PC-3 (cell line): Measurements from ENCODE around the gene ZBTB24. TPM values are rescaled to one million over a fixed set of nuclear protein-coding genes. Genes with fewer than 3 reads are reported as not detected.

Source experiments
- ATAC-seq: fragments of 200-7000 bp; cut with Tn5 transposase; 2 replicates; pipeline ENCODE4 v1.9.1; 2020; ENCODE audit warnings: mild to moderate bottlenecking, moderate library complexity
- BruUV-seq: library from RNA; stranded (reverse); fragments of 400-500 nt; replicated peaks from 2 replicates; lab custom pipeline; 2021; lab: Mats Ljungman, UMichigan
- CTCF ChIA-PET: fragments of 300-600 bp; sonication (Branson Sonifier 250); formaldehyde crosslinking; loops from one replicate; lab custom pipeline; 2022; ENCODE audit warnings: antibody characterized with exemption; lab: Charles Lee
- POLR2A ChIA-PET: fragments of 300-600 bp; sonication (Branson Sonifier 250); formaldehyde crosslinking; loops from one replicate; lab custom pipeline; 2022; ENCODE audit warnings: antibody characterized with exemption; ENCODE audit not compliant: unreplicated experiment; lab: Charles Lee
- DNase-seq: peaks from one replicate; pipeline ENCODE4 v3.0.0-alpha.2; 2015
- H2AFZ ChIP-seq: fragments of 300-600 bp; sonication (generic); 2 replicates; pipeline ENCODE4 v1.6.0; 2016; ENCODE audit warnings: antibody characterized with exemption, low read length
- H3F3A ChIP-seq: fragments of 300-600 bp; sonication (generic); one replicate; pipeline ENCODE4 v1.6.0; 2017; ENCODE audit warnings: antibody characterized with exemption, low read length, control low read depth, mild to moderate bottlenecking; ENCODE audit not compliant: unreplicated experiment
- H3K27ac ChIP-seq: fragments of 300-600 bp; sonication (generic); 2 replicates; pipeline ENCODE4 v1.5.1; 2016; ENCODE audit warnings: mild to moderate bottlenecking, low read length
- H3K27me3 ChIP-seq: fragments of 300-600 bp; sonication (generic); 2 replicates; pipeline ENCODE4 v1.6.1; 2016; ENCODE audit warnings: low read length, mixed read lengths
- H3K36me3 ChIP-seq: fragments of 300-600 bp; sonication (generic); 2 replicates; pipeline ENCODE4 v1.6.1; 2016; ENCODE audit warnings: low read depth, mixed run types, low read length, mixed read lengths
- H3K4me1 ChIP-seq: fragments of 300-600 bp; sonication (generic); 2 replicates; pipeline ENCODE4 v1.5.1; 2016; ENCODE audit warnings: low read length; ENCODE audit not compliant: insufficient read depth
- H3K4me2 ChIP-seq: fragments of 300-600 bp; sonication (generic); 2 replicates; pipeline ENCODE4 v1.6.0; 2016; ENCODE audit warnings: low read length
- H3K4me3 ChIP-seq: fragments of 300-600 bp; sonication (generic); 2 replicates; pipeline ENCODE4 v1.5.1; 2016; ENCODE audit warnings: mild to moderate bottlenecking, low read length, mixed read lengths
- H3K79me2 ChIP-seq: fragments of 300-600 bp; sonication (generic); 2 replicates; pipeline ENCODE4 v1.6.1; 2017; ENCODE audit warnings: low read length, mixed read lengths
- H3K9ac ChIP-seq: fragments of 300-600 bp; sonication (generic); 2 replicates; pipeline ENCODE4 v1.6.0; 2016; ENCODE audit warnings: mild to moderate bottlenecking, low read length
- H3K9me2 ChIP-seq: fragments of 300-600 bp; sonication (generic); replicated peaks from 2 replicates; pipeline ENCODE4 v1.6.1; 2016; ENCODE audit warnings: mixed run types, low read length, mixed read lengths
- H3K9me3 ChIP-seq: fragments of 300-600 bp; sonication (generic); 2 replicates; pipeline ENCODE4 v1.6.1; 2016; ENCODE audit warnings: low read length, mixed read lengths
- H4K20me1 ChIP-seq: fragments of 300-600 bp; sonication (generic); 2 replicates; pipeline ENCODE4 v1.6.1; 2016; ENCODE audit warnings: low read length, mixed read lengths
- EZH2 ChIP-seq: fragments of 300-600 bp; sonication (generic); IDR thresholded peaks from one replicate; pipeline ENCODE4 v1.6.1; 2017; ENCODE audit warnings: antibody characterized with exemption, mild to moderate bottlenecking, low read length; ENCODE audit not compliant: unreplicated experiment
- EZH2phosphoT487 ChIP-seq: fragments of 300-600 bp; sonication (generic); IDR thresholded peaks from 2 replicates; pipeline ENCODE4 v1.6.1; 2018; ENCODE audit warnings: mild to moderate bottlenecking, antibody characterized with exemption, low read length, borderline replicate concordance
- intact Hi-C: fragments of 100-400 bp; cut with micrococcal nuclease; formaldehyde crosslinking; loops from 2 replicates; pipeline ENCODE4 v1.9.0; 2023
- total RNA-seq: library from RNA; depleted of rRNA; stranded (reverse); fragments of >200 nt; gene quantifications from 2 replicates; pipeline ENCODE4 v1.2.3, GENCODE V29; 2014
- TF ChIP-seq, protein P1 (sequence below): fragments of 300-600 bp; sonication (generic); conservative IDR thresholded peaks from 2 replicates; pipeline ENCODE4 v1.5.1; 2017; ENCODE audit warnings: antibody characterized with exemption, low read depth, mild to moderate bottlenecking, low read length

The ZBTB24 gene
- total RNA-seq, 1 experiment from 2014 or later, result 6.1 TPM

DNA sequence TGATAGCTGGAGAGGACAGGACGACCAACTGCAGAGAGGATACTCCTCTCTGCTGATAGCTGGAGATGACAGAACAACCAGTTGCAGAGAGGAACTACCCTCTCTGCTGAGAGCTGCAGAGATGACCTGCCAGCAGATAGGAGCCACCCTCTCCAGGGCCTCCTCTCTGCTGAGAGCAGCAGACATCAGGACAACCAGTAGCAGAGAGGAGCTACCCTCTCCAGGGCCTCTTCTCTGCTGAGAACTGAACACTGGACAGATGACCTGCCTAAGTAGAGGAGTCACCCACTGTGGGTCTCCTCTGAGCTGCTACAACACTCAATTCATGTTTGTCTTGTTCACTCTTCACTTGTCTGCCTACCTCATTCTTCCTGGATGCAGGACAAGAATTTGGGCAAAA lies 27.3 kb upstream of the ZBTB24 start:
- no peak overlapping the region for H3K4me3 ChIP-seq
- no peaks in the 10 kb centered on the region for H3K36me3 ChIP-seq
- H3K27me3 ChIP-seq, result no peaks in the 10 kb centered on the region
- H3F3A ChIP-seq, result no peaks in the 10 kb centered on the region
- intact Hi-C loops, result no loop called here
- no TSS peak for BruUV-seq
- TF ChIP-seq, protein P1, sequence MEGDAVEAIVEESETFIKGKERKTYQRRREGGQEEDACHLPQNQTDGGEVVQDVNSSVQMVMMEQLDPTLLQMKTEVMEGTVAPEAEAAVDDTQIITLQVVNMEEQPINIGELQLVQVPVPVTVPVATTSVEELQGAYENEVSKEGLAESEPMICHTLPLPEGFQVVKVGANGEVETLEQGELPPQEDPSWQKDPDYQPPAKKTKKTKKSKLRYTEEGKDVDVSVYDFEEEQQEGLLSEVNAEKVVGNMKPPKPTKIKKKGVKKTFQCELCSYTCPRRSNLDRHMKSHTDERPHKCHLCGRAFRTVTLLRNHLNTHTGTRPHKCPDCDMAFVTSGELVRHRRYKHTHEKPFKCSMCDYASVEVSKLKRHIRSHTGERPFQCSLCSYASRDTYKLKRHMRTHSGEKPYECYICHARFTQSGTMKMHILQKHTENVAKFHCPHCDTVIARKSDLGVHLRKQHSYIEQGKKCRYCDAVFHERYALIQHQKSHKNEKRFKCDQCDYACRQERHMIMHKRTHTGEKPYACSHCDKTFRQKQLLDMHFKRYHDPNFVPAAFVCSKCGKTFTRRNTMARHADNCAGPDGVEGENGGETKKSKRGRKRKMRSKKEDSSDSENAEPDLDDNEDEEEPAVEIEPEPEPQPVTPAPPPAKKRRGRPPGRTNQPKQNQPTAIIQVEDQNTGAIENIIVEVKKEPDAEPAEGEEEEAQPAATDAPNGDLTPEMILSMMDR, result no peak
- TF ChIP-seq EZH2phosphoT487, result no peak
- no peak for TF ChIP-seq EZH2
- H4K20me1 ChIP-seq, result no peaks in the 10 kb centered on the region
- no peak for ATAC-seq
- no peak overlapping the region for H2AFZ ChIP-seq
- no peak overlapping the region for H3K9ac ChIP-seq
- peaks cover 13% of the 10 kb centered on the region for H3K4me1 ChIP-seq
- H3K79me2 ChIP-seq, result no peaks in the 10 kb centered on the region
- H3K4me2 ChIP-seq, result no peak overlapping the region
- ChIA-PET POLR2A (no interaction called here), CTCF (no interaction called here)
- H3K27ac ChIP-seq, result no peak overlapping the region
- H3K9me2 ChIP-seq, result no peaks in the 10 kb centered on the region
- no peaks in the 10 kb centered on the region for H3K9me3 ChIP-seq
- no peak for DNase-seq

DNA sequence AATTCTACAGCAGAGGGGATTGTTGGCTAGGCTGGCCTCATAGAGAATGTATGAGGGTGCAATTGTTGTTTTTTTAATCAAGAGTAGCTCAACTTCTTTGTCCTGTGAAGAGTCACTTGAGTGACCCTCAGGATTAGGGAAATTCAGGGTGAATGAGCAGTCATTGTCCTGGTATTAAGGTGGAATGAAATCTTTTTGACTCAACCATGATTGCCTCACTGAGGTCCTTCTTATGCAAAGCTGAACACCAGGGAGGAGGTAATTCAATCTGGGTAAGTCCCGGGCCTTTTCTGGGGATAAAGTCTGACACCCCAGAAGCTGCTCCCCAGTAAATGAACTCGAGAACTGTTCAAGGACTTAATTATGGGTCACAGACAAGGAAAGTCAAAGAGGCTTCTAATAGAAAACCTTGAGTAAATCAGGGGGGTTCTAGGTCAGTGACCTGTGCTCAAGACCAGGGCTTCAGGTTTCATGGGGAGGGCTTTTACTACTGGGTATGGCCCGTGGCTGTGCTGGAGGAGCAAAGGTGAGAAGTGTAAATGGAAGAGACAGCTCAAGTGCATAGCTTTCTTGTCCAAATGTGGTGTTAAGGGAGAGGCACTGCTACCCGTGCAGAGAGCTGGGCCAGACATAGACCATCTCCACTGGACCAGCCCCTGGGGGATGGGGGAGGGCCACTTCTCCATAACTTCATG lies 25.3 kb upstream of the ZBTB24 start:
- intact Hi-C loops, result no loop called here
- Histone ChIP-seq H3K27ac (no peak overlapping the region), H3K79me2 (no peaks in the 10 kb centered on the region), H4K20me1 (no peaks in the 10 kb centered on the region), H3K9me3 (no peaks in the 10 kb centered on the region), H3K4me3 (no peak overlapping the region), H3K9me2 (no peaks in the 10 kb centered on the region), H3F3A (no peaks in the 10 kb centered on the region), H3K4me2 (no peak overlapping the region), H3K4me1 (peaks cover 17% of the 10 kb centered on the region), H3K36me3 (no peaks in the 10 kb centered on the region), H3K27me3 (no peaks in the 10 kb centered on the region), H2AFZ (no peak overlapping the region), H3K9ac (no peak overlapping the region)
- no TSS peak for BruUV-seq
- ATAC-seq (no peak), DNase-seq (no peak)
- TF ChIP-seq, protein P1, result no peak
- TF ChIP-seq EZH2 (no peak), EZH2phosphoT487 (no peak)
- ChIA-PET CTCF (no interaction called here), POLR2A (no interaction called here)

DNA sequence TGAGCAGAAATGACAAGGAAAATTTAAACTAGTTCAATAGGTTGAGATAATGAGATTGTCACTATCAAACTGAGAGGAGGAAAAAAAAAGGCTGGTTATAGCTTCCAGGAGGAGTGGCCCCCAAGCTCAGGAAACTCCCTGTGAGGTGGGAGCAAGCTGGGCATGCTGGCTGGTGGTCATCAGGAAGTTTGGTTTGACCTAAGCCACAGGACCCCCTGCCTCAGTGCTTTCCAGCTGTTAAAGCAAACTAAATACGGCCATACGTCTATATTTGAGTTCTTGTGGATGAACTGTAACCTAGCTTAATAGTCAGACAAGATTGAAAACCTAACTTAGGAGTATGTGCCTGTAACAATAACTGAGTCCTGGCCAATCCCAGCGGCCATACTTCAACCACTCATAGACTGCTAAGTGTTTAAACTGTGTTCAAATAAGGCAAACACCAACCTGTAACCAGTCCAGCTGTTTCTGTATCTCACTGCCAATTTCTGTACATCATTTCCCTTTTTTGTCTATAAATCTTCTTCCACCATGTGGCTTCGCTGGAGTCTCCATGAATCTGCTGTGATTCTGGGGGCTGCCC lies 24.6 kb upstream of the ZBTB24 start:
- H3K27me3 ChIP-seq, result no peaks in the 10 kb centered on the region
- no peaks in the 10 kb centered on the region for H3K36me3 ChIP-seq
- no TSS peak for BruUV-seq
- no peak for DNase-seq
- peaks cover 17% of the 10 kb centered on the region for H3K4me1 ChIP-seq
- H3K9me3 ChIP-seq, result no peaks in the 10 kb centered on the region
- TF ChIP-seq EZH2phosphoT487 (no peak), EZH2 (no peak)
- TF ChIP-seq, protein P1, result no peak
- no peaks in the 10 kb centered on the region for H3K79me2 ChIP-seq
- no peak overlapping the region for H3K4me2 ChIP-seq
- no peaks in the 10 kb centered on the region for H3F3A ChIP-seq
- ATAC-seq, result no peak
- no peaks in the 10 kb centered on the region for H4K20me1 ChIP-seq
- POLR2A ChIA-PET, result interaction anchor here (0.6 kb wide), 1 partner anchor 369 kb away, joined by 17 read pairs; no protein-coding TSS in a partner anchor
- H3K4me3 ChIP-seq, result no peak overlapping the region
- no peak overlapping the region for H3K9ac ChIP-seq
- H3K27ac ChIP-seq, result no peak overlapping the region
- H3K9me2 ChIP-seq, result no peaks in the 10 kb centered on the region
- H2AFZ ChIP-seq, result no peak overlapping the region
- CTCF ChIA-PET, result no interaction called here
- intact Hi-C loops, result no loop called here
